MCF 10A (cell line): ENCODE data around the gene SPDYE4. TPM values are rescaled to one million over a fixed set of nuclear protein-coding genes. Genes with fewer than 3 reads are reported as not detected.

Experiments used
- BruUV-seq: library from RNA; stranded (reverse); fragments of 400-500 nt; replicated peaks from 2 replicates; lab custom pipeline; 2021; lab: Mats Ljungman, UMichigan
- CTCF ChIA-PET: fragments of 300-600 bp; sonication (Branson Sonifier 250); formaldehyde crosslinking; extraction: SDS; loops from one replicate; lab custom pipeline; 2021; ENCODE audit warnings: antibody characterized with exemption, inconsistent platforms; lab: Yijun Ruan, JAX
- POLR2A ChIA-PET: fragments of 300-600, 350-650 bp; sonication (Branson Sonifier 250); formaldehyde crosslinking; extraction: SDS; loops from one replicate; lab custom pipeline; 2020; ENCODE audit warnings: antibody characterized with exemption, inconsistent platforms; lab: Yijun Ruan, JAX
- DNase-seq: peaks from one replicate; pipeline ENCODE4 v3.0.0-alpha.2; 2018; ENCODE audit not compliant: unreplicated experiment
- H3K27ac Mint-ChIP-seq: one replicate; pipeline ENCODE4 v1.8.0; 2022; ENCODE audit warnings: mild to moderate bottlenecking, low read depth, mixed read lengths; ENCODE audit not compliant: unreplicated experiment
- H3K27me3 Mint-ChIP-seq: one replicate; pipeline ENCODE4 v1.8.0; 2022; ENCODE audit warnings: mixed read lengths; ENCODE audit not compliant: insufficient read depth, unreplicated experiment
- H3K36me3 Mint-ChIP-seq: one replicate; pipeline ENCODE4 v1.8.0; 2022; ENCODE audit warnings: mild to moderate bottlenecking, moderate library complexity, mixed read lengths; ENCODE audit not compliant: insufficient read depth, unreplicated experiment
- H3K4me1 Mint-ChIP-seq: one replicate; pipeline ENCODE4 v1.8.0; 2022; ENCODE audit warnings: mixed read lengths; ENCODE audit not compliant: insufficient read depth, unreplicated experiment
- H3K4me3 Mint-ChIP-seq: one replicate; pipeline ENCODE4 v1.8.0; 2022; ENCODE audit warnings: mild to moderate bottlenecking, moderate library complexity, mixed read lengths; ENCODE audit not compliant: unreplicated experiment
- H3K9me3 Mint-ChIP-seq: one replicate; pipeline ENCODE4 v1.8.0; 2022; ENCODE audit warnings: mixed read lengths; ENCODE audit not compliant: unreplicated experiment
- intact Hi-C: fragments of 100-400 bp; cut with micrococcal nuclease; formaldehyde crosslinking; loops from 2 replicates; pipeline ENCODE4 v1.14.1; 2022
- total RNA-seq: library from RNA; stranded (reverse); gene quantifications from 2 replicates; pipeline ENCODE4 v1.2.3, GENCODE V29; 2022
- TF ChIP-seq, protein P1 (sequence below): fragments of 200-600 bp; IDR thresholded peaks from one replicate; pipeline ENCODE4 v1.8.0; 2022; ENCODE audit warnings: antibody characterized with exemption, mild to moderate bottlenecking; ENCODE audit not compliant: unreplicated experiment

The SPDYE4 gene
- total RNA-seq, 1 experiment from 2014 or later = not detected

DNA sequence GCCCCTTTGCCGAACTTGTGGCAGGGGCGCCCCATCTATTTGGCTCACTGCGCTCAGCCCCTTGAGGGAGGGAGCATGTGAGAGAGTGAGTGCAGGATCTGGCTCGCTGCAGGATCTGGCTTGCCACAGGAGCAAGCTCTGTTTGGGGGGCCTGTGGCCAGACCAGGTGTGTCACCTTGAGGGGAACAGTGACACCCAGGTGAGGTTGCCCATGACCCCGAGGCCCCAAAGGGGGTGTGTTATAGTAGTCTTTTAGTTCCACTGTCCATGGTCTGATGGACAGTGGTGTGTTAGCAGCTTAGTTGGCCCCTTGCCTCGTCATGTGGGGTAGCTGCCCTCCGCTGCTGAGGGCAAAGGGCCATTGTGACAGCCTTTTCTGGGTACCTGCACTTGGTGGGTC lies 55.3 kb downstream of the SPDYE4 start:
- peaks cover 59% of the 10 kb centered on the region for H3K27me3 Mint-ChIP-seq
- H3K36me3 Mint-ChIP-seq = peaks cover 7% of the 10 kb centered on the region
- no peak overlapping the region for H3K27ac Mint-ChIP-seq
- no peaks in the 10 kb centered on the region for H3K9me3 Mint-ChIP-seq
- H3K4me1 Mint-ChIP-seq = peaks cover 7% of the 10 kb centered on the region
- no peak for DNase-seq
- BruUV-seq = no TSS peak
- intact Hi-C loops = no loop called here
- ChIA-PET POLR2A (no interaction called here), CTCF (interaction anchor here (0.7 kb wide), 1 partner anchor 43 kb away, joined by 4 read pairs; no protein-coding TSS in a partner anchor)
- TF ChIP-seq, protein P1, sequence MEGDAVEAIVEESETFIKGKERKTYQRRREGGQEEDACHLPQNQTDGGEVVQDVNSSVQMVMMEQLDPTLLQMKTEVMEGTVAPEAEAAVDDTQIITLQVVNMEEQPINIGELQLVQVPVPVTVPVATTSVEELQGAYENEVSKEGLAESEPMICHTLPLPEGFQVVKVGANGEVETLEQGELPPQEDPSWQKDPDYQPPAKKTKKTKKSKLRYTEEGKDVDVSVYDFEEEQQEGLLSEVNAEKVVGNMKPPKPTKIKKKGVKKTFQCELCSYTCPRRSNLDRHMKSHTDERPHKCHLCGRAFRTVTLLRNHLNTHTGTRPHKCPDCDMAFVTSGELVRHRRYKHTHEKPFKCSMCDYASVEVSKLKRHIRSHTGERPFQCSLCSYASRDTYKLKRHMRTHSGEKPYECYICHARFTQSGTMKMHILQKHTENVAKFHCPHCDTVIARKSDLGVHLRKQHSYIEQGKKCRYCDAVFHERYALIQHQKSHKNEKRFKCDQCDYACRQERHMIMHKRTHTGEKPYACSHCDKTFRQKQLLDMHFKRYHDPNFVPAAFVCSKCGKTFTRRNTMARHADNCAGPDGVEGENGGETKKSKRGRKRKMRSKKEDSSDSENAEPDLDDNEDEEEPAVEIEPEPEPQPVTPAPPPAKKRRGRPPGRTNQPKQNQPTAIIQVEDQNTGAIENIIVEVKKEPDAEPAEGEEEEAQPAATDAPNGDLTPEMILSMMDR = no peak
- H3K4me3 Mint-ChIP-seq = no peak overlapping the region

DNA sequence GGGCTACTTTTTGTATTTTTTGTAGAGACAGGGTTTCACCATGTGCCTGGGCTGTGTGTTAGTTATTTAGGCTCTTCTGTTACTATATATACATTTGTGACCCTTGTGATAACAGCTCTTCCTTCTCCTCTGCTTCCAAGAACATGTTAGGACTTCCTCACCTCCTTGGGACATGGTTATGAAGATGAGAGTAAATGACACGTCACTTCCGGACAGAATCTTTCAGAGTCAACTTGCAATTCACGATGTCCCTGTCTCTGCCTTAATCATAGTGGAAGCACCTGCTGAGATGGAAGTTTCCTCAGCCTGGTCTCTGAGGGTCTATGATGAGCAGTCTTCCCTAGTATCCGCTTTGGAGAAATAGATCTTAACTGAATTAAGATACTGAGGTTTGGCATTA lies 56.6 kb downstream of the SPDYE4 start:
- CTCF ChIA-PET = no interaction called here
- DNase-seq = no peak
- Mint-ChIP-seq H3K4me1 (peaks cover 7% of the 10 kb centered on the region), H3K4me3 (no peak overlapping the region), H3K9me3 (no peaks in the 10 kb centered on the region), H3K36me3 (peaks cover 7% of the 10 kb centered on the region), H3K27ac (no peak overlapping the region), H3K27me3 (peaks cover 59% of the 10 kb centered on the region)
- no TSS peak for BruUV-seq
- intact Hi-C loops = no loop called here
- TF ChIP-seq, protein P1 = no peak
- POLR2A ChIA-PET = no interaction called here

DNA sequence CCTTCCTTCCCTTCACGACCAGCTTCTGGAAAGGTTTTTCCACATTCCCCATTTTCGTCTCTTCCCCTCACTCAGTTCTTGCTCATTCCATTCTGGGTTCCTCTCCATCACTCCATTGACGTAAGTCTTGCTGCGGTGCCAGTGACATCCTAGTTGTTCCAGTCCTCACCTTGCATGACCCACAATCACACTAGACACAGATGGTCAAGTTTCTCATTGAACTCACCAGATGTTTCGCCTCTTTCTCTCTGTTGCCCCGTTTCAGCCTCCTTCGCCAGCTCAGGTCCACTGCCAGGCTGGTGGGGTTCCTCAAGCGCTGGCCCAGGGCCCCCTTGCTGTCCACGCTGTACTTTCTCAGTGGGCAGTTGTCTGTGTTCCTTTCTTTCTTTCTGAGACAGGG lies 57.1 kb downstream of the SPDYE4 start:
- intact Hi-C loops = no loop called here
- DNase-seq = no peak
- peaks cover 7% of the 10 kb centered on the region for H3K4me1 Mint-ChIP-seq
- TF ChIP-seq, protein P1 = no peak
- peaks cover 59% of the 10 kb centered on the region for H3K27me3 Mint-ChIP-seq
- POLR2A ChIA-PET = no interaction called here
- H3K4me3 Mint-ChIP-seq = no peak overlapping the region
- BruUV-seq = no TSS peak
- peaks cover 7% of the 10 kb centered on the region for H3K36me3 Mint-ChIP-seq
- CTCF ChIA-PET = no interaction called here
- no peak overlapping the region for H3K27ac Mint-ChIP-seq
- H3K9me3 Mint-ChIP-seq = no peaks in the 10 kb centered on the region

Other genes starting within 250 kb of the SPDYE4 start
- gene MYH10, start 127.8 kb downstream of the SPDYE4 start, total RNA-seq = 43.0 and 43.4 TPM in 2 replicates
- not detected in 2 replicates for gene CCDC42, start 13.7 kb downstream of the SPDYE4 start, total RNA-seq
- not detected in 2 replicates for gene MFSD6L, start 40.8 kb upstream of the SPDYE4 start, total RNA-seq
- not detected in 2 replicates for gene PIK3R6, start 109.1 kb upstream of the SPDYE4 start, total RNA-seq
- gene PIK3R5, start 207.2 kb upstream of the SPDYE4 start, total RNA-seq = not detected in 2 replicates